HG02678 (cell line): Measurements from ENCODE around the gene MEN1.
"Not testable (repeated sequence)": the region's sequence is repeated elsewhere in the genome, so short reads cannot be mapped to it uniquely, and the experiment has no call there.

Source experiments
- ATAC-seq: cut with Tn5 transposase; IDR thresholded peaks from one replicate; pipeline ENCODE4 v1.9.1; 2021; ENCODE audit warnings: mild to moderate bottlenecking, moderate library complexity; ENCODE audit not compliant: unreplicated experiment

Gene MEN1

DNA sequence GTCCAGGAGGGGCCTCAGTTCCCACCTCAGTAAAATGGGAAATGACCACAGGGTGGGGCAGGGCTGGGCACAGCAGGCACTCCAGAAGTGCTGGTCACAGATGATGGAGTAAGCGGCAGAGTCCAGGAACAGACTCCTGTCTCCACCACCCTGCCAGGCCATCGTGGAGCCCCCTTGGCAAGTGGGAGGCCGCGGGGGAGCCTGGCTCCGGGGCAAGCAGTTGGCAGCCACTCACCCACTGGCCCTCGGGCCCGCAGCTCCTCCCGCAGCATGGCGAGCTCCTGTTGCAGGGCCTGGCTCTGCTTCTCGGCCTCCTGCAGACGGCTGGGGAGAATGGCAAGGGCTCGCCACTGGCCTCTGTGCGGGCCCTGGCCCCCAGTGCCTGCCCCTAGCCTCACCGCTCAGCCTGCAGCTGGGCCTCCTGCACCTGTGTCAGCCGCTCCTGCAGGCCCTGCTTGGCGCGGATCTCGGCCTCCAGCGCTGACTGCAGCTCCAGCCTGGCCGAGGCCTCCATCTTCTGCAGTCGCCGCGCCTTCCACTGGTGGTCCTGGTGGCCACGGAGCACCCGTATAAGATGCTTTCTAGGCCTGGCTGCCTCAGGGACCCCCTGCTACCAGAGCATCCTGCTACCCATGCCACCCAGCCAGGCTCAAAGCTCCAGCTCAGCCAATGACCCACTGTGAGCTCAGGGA, 23.8 kb upstream of the MEN1 start:
- ATAC-seq = no peak

DNA sequence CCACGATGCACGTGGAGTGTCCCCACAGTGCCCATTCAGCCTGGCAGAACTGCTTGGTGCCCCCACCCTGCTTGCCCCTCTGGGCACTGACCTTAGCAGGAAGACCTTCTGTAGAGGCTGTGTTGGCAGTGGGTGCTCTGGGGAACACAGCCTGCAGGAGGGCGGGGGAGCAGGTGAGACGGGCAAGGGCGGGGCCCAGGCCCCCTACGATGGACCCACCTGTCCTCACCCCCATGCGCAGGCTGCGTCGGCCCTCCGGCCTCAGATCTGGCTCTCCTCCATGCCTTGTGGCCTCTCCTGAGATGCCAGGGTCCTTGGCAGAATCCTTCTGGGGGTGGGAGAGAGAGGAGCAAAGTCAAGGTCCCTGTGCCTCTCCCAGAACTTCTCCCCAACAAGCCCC, 23.2 kb upstream of the MEN1 start:
- ATAC-seq = no peak

DNA sequence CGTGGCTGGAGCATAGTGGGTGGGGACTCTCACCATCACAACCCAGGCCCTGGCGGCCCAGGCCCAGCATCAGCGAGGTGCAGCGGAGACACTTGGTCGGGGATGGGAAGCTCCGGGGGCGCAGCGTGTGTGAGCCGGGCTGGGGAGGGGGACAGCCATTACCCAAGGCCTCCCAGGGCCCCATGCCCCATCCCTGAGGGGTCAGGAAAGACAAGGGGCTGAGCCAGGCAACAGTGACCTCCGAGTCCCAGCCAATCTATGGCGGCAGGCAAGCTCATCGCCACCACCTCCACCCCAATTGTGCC, 22.8 kb upstream of the MEN1 start:
- no peak for ATAC-seq

DNA sequence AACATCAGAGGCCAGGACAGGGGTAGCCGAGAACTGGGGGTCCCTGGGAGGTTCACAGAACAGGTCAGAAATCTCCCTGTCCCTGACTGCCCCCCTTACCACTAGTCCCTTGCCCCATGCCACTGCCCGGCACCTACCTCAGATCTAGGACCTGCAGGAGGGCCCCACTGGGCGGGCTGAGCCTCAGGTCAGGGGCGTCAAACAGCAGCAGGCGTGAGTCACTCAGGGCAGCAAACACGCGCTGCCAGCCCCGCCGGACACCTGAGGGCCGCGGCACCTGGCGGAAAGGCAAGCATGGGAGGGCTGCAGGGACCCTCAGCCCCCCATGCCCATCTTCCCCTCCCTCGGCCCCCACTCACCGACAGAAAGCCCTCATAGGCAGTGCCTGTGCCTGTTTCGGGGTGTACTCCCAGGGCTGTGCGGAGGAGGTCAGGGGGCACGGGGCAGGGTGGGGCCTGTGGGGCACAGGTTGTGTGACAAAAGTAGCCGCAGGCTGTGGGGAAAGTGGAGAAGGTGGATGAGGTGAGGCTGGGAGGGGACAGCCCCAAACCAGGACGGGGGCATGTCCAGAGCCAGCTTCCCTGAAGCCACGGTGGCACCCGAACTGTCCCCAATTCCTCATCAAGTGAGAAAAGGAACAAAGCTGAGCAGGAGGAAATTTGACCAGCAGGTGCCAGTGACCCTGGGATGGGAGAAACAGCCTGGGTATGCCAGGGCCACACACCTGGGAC, 22.3 kb upstream of the MEN1 start:
- no peak for ATAC-seq

DNA sequence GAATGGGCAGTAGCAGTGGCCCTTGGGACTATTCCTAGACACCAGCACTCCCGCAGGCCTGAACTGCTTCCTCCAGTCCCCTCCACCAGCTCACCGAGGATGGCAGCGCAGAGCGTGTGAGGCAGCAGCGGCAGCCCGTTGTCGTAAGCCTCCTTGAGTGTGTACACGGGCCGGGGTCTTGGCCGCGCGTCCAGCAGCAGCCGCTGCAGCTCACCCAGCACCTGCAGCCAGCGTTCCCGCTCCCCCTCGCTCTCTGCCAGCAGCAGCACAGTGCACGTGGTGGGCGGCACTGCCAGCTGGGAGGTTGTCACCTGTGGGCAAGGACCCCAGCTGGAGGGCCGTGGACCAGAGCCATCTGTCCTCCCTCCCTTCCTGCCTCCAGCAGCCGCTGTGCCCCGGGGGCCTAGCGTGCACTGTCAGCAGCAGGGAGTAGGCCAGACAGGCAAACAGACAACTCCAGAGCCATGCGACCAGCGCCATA, 21.1 kb upstream of the MEN1 start:
- ATAC-seq = no peak

DNA sequence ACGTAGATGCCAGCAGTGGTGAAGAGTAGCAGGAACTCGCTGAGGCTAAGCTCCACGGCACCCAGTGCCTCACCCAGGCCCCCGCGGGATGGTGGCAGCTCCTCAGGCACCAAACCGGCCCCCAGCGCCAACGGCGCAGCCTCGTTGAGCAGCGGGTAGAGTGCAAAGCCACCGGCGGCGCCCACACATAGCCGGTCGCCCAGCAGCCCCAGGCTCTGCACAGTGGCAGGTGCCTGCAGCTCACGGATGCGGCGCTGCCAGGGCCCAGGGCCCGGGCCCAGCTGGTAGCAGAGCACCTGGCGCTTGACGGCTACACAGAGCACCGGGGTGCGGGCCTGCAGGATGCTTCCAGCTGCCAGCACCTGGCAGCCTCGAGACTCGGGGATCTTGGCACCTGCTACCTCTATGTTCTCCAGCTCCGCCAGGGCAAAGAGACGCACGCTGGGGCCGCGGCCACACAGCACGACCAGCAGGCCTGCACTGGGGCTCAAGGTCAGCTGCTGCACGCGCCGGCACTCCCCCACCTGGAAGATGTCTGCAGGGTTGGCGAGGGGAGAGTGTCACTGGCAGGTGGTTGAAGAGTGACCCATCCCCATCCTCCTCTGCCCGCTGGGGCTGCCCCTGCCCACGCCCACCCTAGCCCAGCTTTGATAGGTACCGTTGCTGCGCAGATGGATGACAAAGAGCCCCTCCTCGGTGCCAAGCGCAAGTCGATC, 19.3 kb upstream of the MEN1 start:
- ATAC-seq = no peak

DNA sequence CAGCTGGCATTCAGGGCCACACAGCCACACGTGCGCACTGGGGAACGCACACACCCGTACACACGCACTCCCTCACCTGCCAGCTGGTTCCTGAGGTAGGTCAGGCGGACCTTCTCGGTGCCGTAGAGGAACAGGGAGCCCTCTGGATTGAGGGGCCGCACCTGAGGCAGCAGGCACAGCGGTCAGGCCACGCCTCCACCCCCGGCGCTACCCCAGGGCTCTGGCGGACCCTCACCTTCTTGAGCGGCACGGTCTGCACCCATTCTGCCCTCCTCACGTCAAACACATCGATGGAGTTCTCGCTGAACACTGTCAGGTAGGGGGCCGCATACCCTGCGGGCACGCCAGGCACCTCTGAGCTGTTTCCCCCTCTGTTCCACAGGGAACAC, 17.1 kb upstream of the MEN1 start:
- ATAC-seq = no peak

DNA sequence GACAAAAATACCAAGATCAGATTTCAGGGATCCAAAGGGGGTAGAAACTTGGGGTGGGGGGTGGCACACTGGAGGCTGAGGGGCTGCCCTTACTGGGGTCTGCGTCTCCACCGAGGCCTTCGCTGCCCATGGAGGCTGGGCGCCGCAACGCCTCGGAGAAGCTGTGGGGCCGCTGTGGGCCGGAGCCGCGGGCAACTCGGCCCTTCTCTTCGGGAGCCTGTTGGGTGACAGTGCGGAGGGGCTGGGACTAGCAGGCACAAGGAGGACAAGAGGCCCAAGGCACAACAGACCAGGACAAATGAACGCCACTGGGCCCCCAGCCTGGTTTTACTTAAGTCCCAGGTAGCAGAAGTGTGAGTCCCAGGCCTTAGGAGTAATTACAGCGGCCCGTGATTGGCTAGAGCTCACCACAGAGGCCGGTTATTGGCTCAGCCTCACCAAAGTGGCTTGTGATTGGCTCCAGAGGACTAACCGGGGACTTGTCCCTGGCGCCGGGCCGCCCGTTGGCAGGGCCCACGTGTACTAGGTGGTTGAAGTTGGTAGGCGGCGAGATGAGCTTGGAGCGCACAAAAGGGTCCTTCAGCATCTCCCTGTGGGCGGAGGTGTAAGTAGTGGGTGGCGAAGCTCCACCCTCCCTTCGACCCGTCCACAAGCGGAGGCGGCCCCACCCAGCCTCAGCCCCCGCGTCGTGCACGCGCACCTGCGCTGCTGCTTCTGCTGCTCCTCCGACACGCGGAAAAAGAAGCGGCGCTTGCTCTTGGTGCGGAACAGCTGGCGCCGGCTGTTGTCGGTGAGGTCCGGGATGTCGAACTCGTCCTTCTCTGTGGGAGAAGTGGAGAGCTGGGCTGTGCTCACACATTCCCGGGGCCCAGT, 16.5 kb upstream of the MEN1 start:
- ATAC-seq = no peak

DNA sequence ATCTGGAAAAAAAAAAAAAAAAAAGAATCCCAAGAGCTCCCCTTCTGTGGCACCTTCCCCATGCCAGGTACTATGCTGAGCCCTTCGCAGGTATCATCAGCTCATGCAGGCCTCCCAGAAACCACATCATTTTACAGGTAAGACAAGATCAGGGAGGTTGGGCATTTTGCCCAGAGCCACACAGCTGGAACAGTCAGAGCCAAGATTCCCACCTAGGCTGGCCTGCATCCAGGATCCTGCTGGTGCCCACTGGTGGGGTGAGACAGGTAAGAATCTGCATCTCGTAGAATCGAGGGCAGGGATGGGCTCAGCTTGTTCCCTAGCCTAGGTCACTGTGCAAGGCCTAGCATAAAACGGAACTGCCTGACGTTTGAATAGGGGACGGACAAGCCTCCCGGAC, 15.7 kb upstream of the MEN1 start:
- no peak for ATAC-seq

DNA sequence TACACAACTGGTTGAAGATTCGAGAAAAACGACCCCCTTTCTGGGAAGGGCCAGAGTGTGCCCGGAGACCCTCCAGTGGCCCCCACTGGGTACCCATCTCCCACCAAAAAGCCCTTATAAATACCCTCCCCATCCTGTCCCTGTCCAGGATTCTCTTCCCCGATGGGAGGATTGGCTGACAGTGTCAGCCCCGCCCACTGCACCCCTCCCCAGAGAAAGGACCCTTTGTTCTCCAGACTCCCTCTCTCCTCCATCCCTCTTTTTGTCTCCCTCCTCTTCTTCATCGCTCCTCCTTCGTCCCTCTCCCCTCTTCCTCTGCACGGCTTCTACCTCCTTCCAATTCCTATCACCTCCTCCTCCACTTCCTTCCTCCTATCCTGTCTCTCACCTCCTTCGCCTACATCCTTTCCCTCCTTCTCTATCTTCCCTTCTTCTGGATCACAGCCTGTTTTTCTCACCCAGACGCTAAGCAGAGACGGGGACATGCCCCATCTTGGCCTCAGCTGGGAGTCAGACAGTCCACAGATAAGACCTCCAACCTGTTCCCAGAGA, 13.3 kb upstream of the MEN1 start:
- no peak for ATAC-seq

DNA sequence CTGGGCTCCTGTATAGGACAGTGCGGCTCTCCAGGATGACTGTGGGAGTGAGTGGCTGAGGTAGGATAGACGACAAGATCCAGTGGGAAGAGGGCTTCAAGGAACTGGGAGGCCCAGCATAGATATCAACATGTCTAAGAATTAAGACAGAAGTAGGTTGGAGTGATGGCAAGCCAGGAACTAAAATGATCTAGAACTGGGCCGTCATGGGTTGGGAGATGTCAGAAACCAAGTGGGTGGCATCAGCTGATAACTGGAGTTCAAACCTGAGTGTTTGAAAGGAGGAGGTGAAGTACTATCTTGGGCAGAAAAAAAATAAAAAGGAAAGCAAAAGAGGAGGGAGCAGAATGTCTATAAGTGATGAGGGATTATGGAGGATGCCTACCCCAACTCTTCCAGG, 7.1 kb upstream of the MEN1 start:
- ATAC-seq = no peak

DNA sequence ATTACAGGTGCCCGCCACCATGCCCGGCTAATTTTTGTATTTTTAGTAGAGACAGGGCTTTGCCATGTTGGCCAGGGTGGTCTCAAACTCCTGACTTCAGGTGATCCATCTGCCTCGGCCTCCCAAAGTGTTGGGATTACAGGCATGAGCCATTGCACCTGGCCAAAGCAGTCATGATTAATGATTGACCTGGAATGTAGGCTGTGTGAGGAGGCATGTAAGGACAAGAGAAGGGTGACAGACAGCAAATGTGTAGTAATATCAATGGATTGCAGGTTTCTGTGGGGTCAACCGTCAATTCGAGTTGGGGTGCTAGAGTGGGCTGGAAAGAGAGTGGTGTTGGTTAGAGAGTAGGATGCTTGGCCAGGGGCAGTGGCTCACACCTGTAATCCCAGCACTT, 5.1 kb upstream of the MEN1 start:
- ATAC-seq = not testable (repeated sequence)

DNA sequence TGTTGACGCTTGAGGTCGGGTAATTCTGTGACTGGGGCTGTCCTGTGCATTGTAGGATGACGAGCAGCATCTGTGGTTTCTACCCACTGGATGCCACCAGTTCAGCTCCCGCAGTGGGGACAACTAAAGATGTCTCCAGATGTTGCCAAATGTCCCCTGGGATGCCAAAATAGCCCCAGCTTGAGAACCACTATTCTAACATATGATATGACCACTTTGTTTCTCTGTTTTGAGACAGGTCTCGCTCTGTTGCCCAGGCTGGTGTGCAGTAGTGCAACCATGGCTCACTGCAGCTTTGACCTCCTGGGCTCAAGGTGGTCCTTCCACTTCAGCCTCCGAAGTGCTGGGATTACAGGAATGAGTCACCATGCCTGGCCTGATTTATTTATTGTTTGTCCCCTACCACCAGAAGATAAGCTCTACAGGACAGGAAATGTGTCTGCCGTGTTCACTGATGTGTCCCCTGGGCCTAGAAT, 4.4 kb upstream of the MEN1 start:
- no peak for ATAC-seq

DNA sequence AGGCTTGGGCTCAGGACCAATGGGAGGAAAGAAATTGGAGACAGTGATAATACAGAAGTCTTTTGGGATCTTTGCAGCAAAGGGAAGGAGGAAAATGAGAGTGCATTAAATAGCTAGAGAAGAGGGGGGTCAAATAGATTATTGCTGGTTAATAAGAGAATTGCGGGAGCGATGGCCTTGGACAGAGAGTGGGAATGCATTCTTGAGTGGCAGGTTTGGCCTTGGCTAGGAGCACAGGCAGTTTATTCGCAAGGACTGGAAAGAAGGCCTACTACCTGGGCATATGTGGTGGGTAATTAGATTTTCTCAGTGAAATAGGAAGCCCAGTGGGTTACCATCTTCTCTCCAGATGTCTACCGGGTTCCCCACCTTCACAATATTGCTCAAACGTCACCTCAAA, 3.5 kb upstream of the MEN1 start:
- no peak for ATAC-seq

DNA sequence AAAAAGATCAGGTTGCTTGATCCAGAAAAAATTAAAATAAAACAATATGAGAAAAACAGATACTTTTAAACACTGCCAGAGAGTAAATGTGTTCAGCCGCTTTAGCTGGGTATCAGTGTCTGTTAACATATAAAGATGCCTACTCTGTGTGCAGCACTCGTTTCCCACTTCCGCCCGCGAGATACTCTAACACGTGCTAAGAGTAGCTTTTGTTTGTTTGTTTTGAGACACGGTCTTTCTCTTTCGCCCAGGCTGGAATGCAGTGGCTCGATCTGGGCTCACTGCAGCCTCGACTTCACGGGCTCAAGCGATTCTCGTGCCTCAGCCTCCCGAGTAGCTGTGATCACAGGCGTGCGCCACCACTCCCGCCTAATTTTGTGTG, 531 bp upstream of the MEN1 start:
- no peak for ATAC-seq

DNA sequence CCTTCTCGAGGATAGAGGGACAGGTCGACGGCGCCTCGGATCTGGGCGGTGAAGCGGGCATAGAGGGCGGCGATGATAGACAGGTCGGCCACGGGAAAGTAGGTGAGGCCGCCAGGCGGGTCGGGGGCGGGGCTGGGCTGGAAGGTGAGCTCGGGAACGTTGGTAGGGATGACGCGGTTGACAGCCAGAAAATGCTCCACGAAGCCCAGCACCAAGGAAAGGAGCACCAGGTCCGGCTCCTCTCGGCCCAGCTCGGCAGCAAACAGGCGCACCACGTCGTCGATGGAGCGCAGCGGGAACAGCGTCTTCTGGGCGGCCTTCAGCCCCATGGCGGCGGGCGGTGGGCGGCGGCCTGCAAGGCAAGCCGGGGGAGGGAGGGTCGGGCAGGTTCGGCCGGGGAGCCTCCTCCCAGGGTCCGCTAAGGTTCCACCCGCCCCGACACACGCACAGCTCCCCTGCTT, 540 bp downstream of the MEN1 start:
- ATAC-seq = no peak

DNA sequence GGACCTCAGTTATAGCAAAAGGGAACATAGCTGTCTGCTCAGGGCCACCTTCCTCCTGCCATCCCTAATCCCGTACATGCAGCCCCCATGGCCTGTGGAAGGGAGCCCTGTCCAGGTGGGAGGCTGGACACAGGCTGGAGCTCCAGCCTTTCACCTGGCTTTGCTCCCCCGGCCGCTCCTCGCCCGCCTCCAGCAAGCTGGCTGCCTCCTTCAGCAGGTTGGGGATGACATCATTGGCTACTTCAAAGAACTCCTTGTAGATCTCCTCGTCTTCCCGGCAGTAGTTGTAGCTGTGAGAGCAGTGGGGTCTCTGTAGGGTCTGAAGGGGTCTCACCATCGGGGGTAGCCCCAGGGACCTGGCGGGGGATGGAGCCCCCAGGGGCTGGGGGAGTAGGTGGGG, 4.9 kb downstream of the MEN1 start:
- ATAC-seq = no peak

DNA sequence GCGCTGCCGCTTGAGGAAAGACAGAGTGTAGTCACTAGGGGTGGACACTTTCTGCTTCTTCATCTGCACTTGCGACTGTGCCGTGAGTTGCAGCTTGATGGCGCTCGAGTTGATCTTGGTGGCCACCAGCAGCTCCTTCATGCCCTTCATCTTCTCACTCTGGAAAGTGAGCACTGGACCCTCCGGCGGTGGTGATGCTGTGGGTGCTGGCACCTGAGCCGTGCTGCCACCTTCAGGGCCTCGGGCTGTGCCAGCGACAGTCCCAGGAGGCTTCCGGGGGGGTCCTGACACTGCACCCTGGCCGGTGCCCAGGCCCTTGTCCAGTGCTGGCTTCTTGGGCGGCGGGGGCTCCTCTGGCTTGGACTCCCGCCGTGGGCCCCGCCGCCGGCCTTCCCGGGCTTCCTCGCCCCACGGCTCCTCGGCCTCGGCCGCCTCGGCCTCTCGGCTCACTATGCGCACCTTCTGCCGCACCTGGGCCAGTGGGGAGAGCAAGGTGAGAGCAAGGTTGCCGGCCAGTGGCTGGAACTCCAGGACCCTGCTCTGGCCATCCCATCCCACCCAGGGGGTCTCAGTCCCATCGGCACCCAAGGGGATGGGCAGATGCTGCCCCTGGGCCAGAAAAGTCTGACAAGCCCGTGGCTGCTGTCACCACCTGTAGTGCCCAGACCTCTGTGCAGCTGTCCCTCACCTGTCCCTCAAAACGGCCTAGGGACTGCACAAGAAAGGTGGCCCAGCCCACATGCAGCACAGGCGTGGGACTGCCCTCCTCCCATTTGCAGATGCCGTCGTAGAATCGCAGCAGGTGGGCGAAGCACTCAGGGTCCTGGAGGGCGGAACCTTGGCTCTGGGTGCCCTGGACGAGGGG, 5.8 kb downstream of the MEN1 start:
- ATAC-seq = no peak

DNA sequence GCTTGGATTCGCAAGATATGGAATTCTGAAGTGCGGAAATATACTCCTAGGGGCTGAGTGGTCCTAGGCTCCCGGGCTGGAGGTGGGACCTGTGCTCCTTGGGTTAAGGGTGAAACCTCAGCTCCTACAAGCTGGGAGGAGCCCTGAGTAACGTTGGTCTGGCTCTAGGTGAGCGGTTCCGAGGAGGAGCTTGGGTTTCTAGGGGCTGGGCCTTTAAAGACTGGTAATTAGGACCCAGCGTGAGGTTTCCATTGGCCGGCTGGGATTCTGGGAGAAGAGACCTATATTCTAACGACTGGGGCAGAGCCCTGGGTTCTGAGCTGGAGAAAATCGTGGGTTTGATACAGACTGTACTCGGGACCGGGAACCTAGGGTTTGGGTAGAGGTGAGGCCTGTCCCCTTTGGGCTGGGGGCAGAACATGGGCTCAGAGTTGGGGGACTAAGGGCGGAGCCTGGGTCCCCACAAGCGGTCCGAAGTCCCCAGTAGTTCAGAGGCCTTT, 6.5 kb downstream of the MEN1 start:
- no peak for ATAC-seq
